HepG2 (cell line): ENCODE measurements around the gene CTNNA2. TPM values are rescaled to one million over a fixed set of nuclear protein-coding genes. Genes with fewer than 3 reads are reported as not detected.

ENCODE experiments used
- ATAC-seq: fragments of 200-7000 bp; cut with Tn5 transposase; 3 replicates; pipeline ENCODE4 v1.9.1; 2020; ENCODE audit warnings: mild to moderate bottlenecking, moderate library complexity
- BruUV-seq: library from RNA; stranded (reverse); fragments of 400-500 nt; replicated peaks from 2 replicates; lab custom pipeline; 2021; lab: Mats Ljungman, UMichigan
- CTCF ChIA-PET: fragments of 300-600 bp; formaldehyde crosslinking; extraction: SDS; loops from one replicate; lab custom pipeline; 2021; ENCODE audit warnings: low total read pairs, inconsistent platforms, low intra/inter-chr PET ratio; lab: Yijun Ruan, JAX
- POLR2A ChIA-PET: fragments of 350-600 bp; sonication (Branson Sonifier 250); formaldehyde crosslinking; loops from one replicate; lab custom pipeline; 2020; ENCODE audit warnings: antibody characterized with exemption, inconsistent platforms; lab: Yijun Ruan, JAX
- DNase-seq: peaks from one replicate; pipeline ENCODE4 v3.0.0-alpha.2; 2015; ENCODE audit warnings: low spot score
- FAIRE-seq: peaks from 3 replicates; lab custom pipeline; 2011; peaks lifted over from hg19 to GRCh38; lab: Jason Lieb, UNC
- H2AFZ ChIP-seq: one replicate; pipeline ENCODE4 v1.6.1; 2011; ENCODE audit warnings: low read length, inconsistent platforms
- H3K27ac ChIP-seq: fragments of 300-600 bp; 3 replicates; pipeline ENCODE4 v1.8.0; 2011; ENCODE audit warnings: mixed run types, mild to moderate bottlenecking, mixed read lengths, low read length, inconsistent platforms; ENCODE audit not compliant: insufficient read depth; ENCODE audit errors: extremely low read length
- H3K27me3 ChIP-seq, 2 experiments: fragments of 200-600 bp in 1 of 2; 2 replicates in 1 of 2; 3 replicates in 1 of 2; pipeline versions ENCODE4 v1.6.0 to v1.8.0; 2011; ENCODE audit warnings: low read length in 2 of 2, mild to moderate bottlenecking in 2 of 2, moderate library complexity in 2 of 2, inconsistent platforms in 1 of 2; ENCODE audit not compliant: insufficient read depth in 2 of 2, control insufficient read depth in 1 of 2
- H3K36me3 ChIP-seq, 2 experiments: fragments of 200-600 bp in 1 of 2; replicated peaks in 1 of 2; 2 replicates in 1 of 2; 3 replicates in 1 of 2; pipeline versions ENCODE4 v1.5.1 to v1.8.0; 2011; ENCODE audit warnings: low read length in 2 of 2, inconsistent platforms in 1 of 2; ENCODE audit not compliant: insufficient read depth in 2 of 2, control insufficient read depth in 1 of 2
- H3K4me1 ChIP-seq: 2 replicates; pipeline ENCODE4 v1.5.1; 2012; ENCODE audit warnings: low read length, inconsistent platforms; ENCODE audit not compliant: insufficient read depth
- H3K4me2 ChIP-seq: 2 replicates; pipeline ENCODE4 v1.6.0; 2011; ENCODE audit warnings: low read depth, low read length, inconsistent platforms
- H3K4me3 ChIP-seq, 3 experiments: fragments of 200-600 bp in 1 of 3; sonication (generic), shearing (Covaris generic) in 1 of 3; replicated peaks in 1 of 3; 2 replicates each; pipeline ENCODE4 v1.5.1; 2011 to 2016; ENCODE audit warnings: low read length in 3 of 3, inconsistent platforms in 2 of 3, low read depth in 2 of 3, mild to moderate bottlenecking in 2 of 3, control low read depth in 1 of 3, mixed read lengths in 1 of 3; ENCODE audit not compliant: insufficient read depth in 1 of 3
- H3K79me2 ChIP-seq: one replicate; pipeline ENCODE4 v1.6.1; 2011; ENCODE audit warnings: low read length, inconsistent platforms; ENCODE audit not compliant: insufficient read depth
- H3K9ac ChIP-seq: 2 replicates; pipeline ENCODE4 v1.6.0; 2011; ENCODE audit warnings: mild to moderate bottlenecking, low read depth, low read length, inconsistent platforms; ENCODE audit not compliant: insufficient read depth
- H3K9me3 ChIP-seq: 2 replicates; pipeline ENCODE4 v1.5.1; 2012; ENCODE audit warnings: mild to moderate bottlenecking, low read length
- H4K20me1 ChIP-seq: 2 replicates; pipeline ENCODE4 v1.6.0; 2011; ENCODE audit warnings: inconsistent platforms, mild to moderate bottlenecking, low read length, moderate library complexity; ENCODE audit not compliant: insufficient read depth
- ARNT2 ChIP-seq: sonication (generic); formaldehyde crosslinking; IDR thresholded peaks from 2 replicates; pipeline ENCODE4 v1.8.0; 2022; ENCODE audit warnings: mild to moderate bottlenecking, low read depth, missing genetic modification reagents, moderate library complexity
- FOSL1 ChIP-seq: sonication (generic); formaldehyde crosslinking; IDR thresholded peaks from 2 replicates; pipeline ENCODE4 v1.9.0; 2021; ENCODE audit warnings: missing genetic modification reagents, borderline replicate concordance
- HDAC2 ChIP-seq: sonication (generic); formaldehyde crosslinking; IDR thresholded peaks from 2 replicates; pipeline ENCODE4 v1.4.0; 2020; ENCODE audit warnings: missing genetic modification reagents
- MAX ChIP-seq: IDR thresholded peaks from 2 replicates; pipeline ENCODE4 v1.6.1; 2012; ENCODE audit warnings: inconsistent platforms
- NFE2 ChIP-seq: sonication (generic); formaldehyde crosslinking; IDR thresholded peaks from 2 replicates; pipeline ENCODE4 v1.4.0; 2020; ENCODE audit warnings: missing genetic modification reagents
- POLR2AphosphoS5 ChIP-seq: IDR thresholded peaks from 2 replicates; pipeline ENCODE4 v1.6.1; 2012; ENCODE audit warnings: low read depth, low read length
- RBM39 ChIP-seq: fragments of 200-400 bp; formaldehyde crosslinking; IDR thresholded peaks from one replicate; pipeline ENCODE4 v1.6.1; 2018; ENCODE audit warnings: antibody characterized with exemption, mild to moderate bottlenecking, low read depth, low read length; ENCODE audit not compliant: poor library complexity, severe bottlenecking
- SOX5 ChIP-seq: IDR thresholded peaks from 2 replicates; pipeline ENCODE4 v1.6.1; 2016; ENCODE audit warnings: borderline replicate concordance
- SP2 ChIP-seq: sonication (generic); formaldehyde crosslinking; IDR thresholded peaks from 2 replicates; pipeline ENCODE4 v1.5.1; 2020; ENCODE audit warnings: mild to moderate bottlenecking, missing genetic modification reagents
- SRSF4 ChIP-seq: fragments of 200-400 bp; formaldehyde crosslinking; IDR thresholded peaks from one replicate; pipeline ENCODE4 v1.6.1; 2018; ENCODE audit warnings: mild to moderate bottlenecking, low read depth, low read length, moderate library complexity; ENCODE audit not compliant: poor library complexity, severe bottlenecking
- YEATS4 ChIP-seq: sonication (generic); formaldehyde crosslinking; IDR thresholded peaks from 2 replicates; pipeline ENCODE4 v1.4.0; 2020; ENCODE audit warnings: missing genetic modification reagents, borderline replicate concordance
- ZNF629 ChIP-seq: sonication (generic); formaldehyde crosslinking; conservative IDR thresholded peaks from 2 replicates; pipeline ENCODE4 v1.5.0; 2020; ENCODE audit warnings: missing genetic modification reagents
- ZNF749 ChIP-seq: sonication (generic); formaldehyde crosslinking; IDR thresholded peaks from 2 replicates; pipeline ENCODE4 v1.8.0; 2022; ENCODE audit warnings: mild to moderate bottlenecking, missing genetic modification reagents, moderate library complexity, borderline replicate concordance
- ZNF784 ChIP-seq: sonication (generic); formaldehyde crosslinking; IDR thresholded peaks from 2 replicates; pipeline ENCODE4 v1.5.1; 2020; ENCODE audit warnings: missing genetic modification reagents, mild to moderate bottlenecking, borderline replicate concordance
- WGBS: methylation state at CpG from one replicate; pipeline ENCODE4 v1.1.6; 2017; ENCODE audit warnings: low lambda C conversion rate; 5-methylcytosine and 5-hydroxymethylcytosine counted together
- in situ Hi-C: cut with HindIII; loops from 2 replicates; pipeline ENCODE4 v1.10.0; 2017; ENCODE audit warnings: low pct_unique_long_range_greater_than_20kb; ENCODE audit not compliant: extremely low pct_ligation_motif_present
- intact Hi-C: fragments of 100-400 bp; cut with micrococcal nuclease; formaldehyde crosslinking; loops from one replicate; pipeline ENCODE4 v1.10.0; 2022; ENCODE audit not compliant: unreplicated experiment
- polyA plus RNA-seq, 8 experiments: library from polyadenylated mRNA; depleted of rRNA in 3 of 8; stranded (reverse) in 7 of 8; unstranded in 1 of 8; fragments of >200 nt; fragmentation: Illumina TruSeq in 4 of 8; extraction: Trizol in 4 of 8; gene quantifications; 2 replicates each; pipeline versions ENCODE4 v1.2.1 to v1.2.3, GENCODE V29; 2011 to 2016; ENCODE audit warnings: low read depth in 4 of 8, missing spikeins in 1 of 8, mixed read lengths in 1 of 8; ENCODE audit not compliant: insufficient read depth in 1 of 8
- total RNA-seq, 5 experiments: library from RNA; depleted of rRNA; stranded (reverse); fragments of >200 nt; fragmentation: Illumina TruSeq; extraction: Trizol; gene quantifications; 2 replicates each; pipeline ENCODE4 v1.2.3, GENCODE V29; 2016; ENCODE audit warnings: low read depth in 1 of 5

Gene CTNNA2
- total and polyA plus RNA-seq, 2 of the 13 experiments (the other 11 are each of a cell fraction or from before 2014, with no cell fraction given) = not detected

- BruUV-seq = no TSS peak
Measured at GRCh38 chr2:79903222-79904000, 390.6 kb downstream of the CTNNA2 start.

More at GRCh38 chr2:79903222-79904000, 390.6 kb downstream of the CTNNA2 start:
- H3K4me3 ChIP-seq = no peak overlapping the region
- no peaks in the 10 kb centered on the region for H3K9me3 ChIP-seq
- FAIRE-seq = no peak
- H3K27me3 ChIP-seq = peaks cover 0 to 3% of the 10 kb centered on the region in 2 experiments; a peak in 1 of 5 replicates
- intact Hi-C loops = no loop called here
- H3K36me3 ChIP-seq = no peaks in the 10 kb centered on the region
- ChIA-PET POLR2A (no interaction called here), CTCF (no interaction called here)
- no peaks in the 10 kb centered on the region for H3K4me1 ChIP-seq
- H2AFZ ChIP-seq = no peak overlapping the region
- H4K20me1 ChIP-seq = no peaks in the 10 kb centered on the region
- no peak overlapping the region for H3K9ac ChIP-seq
- H3K4me2 ChIP-seq = no peak overlapping the region
- no peak overlapping the region for H3K27ac ChIP-seq
- DNase-seq = no peak
- in situ Hi-C loops = no loop called here
- 4% methylated on average over 3 of the region's 5 CpGs for WGBS
- no peaks in the 10 kb centered on the region for H3K79me2 ChIP-seq
- TF ChIP-seq MAX (no peak), FOSL1 (CRISPR knock-in tag) (no peak), SP2 (no peak), SOX5 (CRISPR knock-in tag) (no peak), YEATS4 (no peak), HDAC2 (CRISPR knock-in tag) (no peak), POLR2AphosphoS5 (no peak), ARNT2 (CRISPR knock-in tag) (no peak), ZNF784 (CRISPR knock-in tag) (no peak), ZNF749 (CRISPR knock-in tag) (no peak), ZNF629 (CRISPR knock-in tag) (no peak), SRSF4 (no peak), NFE2 (CRISPR knock-in tag) (no peak), RBM39 (no peak)
- ATAC-seq = no peak
